Measurements from ENCODE around the gene MVK.

DNA sequence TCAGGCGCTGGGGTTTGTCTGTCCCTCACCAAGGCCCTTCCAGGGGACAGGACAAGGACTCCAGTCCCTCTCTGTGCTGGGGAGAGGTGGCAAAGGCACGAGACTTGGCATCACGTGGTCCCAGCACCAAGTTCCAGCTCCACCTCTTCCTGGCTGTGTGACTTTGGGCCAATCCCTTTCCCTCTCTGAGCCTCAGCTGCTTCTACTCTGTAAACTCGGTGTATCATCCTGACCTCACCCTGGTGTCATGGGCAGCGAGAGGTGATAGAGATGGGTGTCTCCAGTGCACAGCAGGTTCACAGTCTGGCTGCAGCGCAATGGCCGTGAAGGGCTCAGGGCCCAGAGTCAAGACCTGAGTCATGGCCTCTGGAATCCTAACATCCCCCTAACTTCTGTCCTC lies 54.0 kb downstream of the MVK start:
- TF ChIP-seq, protein P1, sequence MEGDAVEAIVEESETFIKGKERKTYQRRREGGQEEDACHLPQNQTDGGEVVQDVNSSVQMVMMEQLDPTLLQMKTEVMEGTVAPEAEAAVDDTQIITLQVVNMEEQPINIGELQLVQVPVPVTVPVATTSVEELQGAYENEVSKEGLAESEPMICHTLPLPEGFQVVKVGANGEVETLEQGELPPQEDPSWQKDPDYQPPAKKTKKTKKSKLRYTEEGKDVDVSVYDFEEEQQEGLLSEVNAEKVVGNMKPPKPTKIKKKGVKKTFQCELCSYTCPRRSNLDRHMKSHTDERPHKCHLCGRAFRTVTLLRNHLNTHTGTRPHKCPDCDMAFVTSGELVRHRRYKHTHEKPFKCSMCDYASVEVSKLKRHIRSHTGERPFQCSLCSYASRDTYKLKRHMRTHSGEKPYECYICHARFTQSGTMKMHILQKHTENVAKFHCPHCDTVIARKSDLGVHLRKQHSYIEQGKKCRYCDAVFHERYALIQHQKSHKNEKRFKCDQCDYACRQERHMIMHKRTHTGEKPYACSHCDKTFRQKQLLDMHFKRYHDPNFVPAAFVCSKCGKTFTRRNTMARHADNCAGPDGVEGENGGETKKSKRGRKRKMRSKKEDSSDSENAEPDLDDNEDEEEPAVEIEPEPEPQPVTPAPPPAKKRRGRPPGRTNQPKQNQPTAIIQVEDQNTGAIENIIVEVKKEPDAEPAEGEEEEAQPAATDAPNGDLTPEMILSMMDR (IDR thresholded peaks at IDR 0.05) = no peak
- TF ChIP-seq POLR2A (IDR thresholded peaks at IDR 0.05) = no peak

All from body of pancreas (tissue), 4 donors.